GM18511 (cell line): Measurements from ENCODE around the gene MTF1.

ENCODE experiments used
- ATAC-seq: cut with Tn5 transposase; IDR thresholded peaks from one replicate; pipeline ENCODE4 v1.9.1; 2021; ENCODE audit warnings: mild to moderate bottlenecking, moderate library complexity; ENCODE audit not compliant: unreplicated experiment

Gene MTF1

GRCh38 chr1:37836788-37837187 lies 22.6 kb downstream of the MTF1 start:
- ATAC-seq: no peak

- no peak for ATAC-seq
Observed at GRCh38 chr1:37831809-37832208, 27.6 kb downstream of the MTF1 start.

- ATAC-seq: no peak
Observed at GRCh38 chr1:37831109-37831508, 28.3 kb downstream of the MTF1 start.

GRCh38 chr1:37828410-37829074 lies 30.9 kb downstream of the MTF1 start:
- no peak for ATAC-seq

- no peak for ATAC-seq
Observed at GRCh38 chr1:37825506-37825905, 33.9 kb downstream of the MTF1 start.

- no peak for ATAC-seq
Observed at GRCh38 chr1:37824001-37824400, 35.4 kb downstream of the MTF1 start.

- ATAC-seq: no peak
Observed at GRCh38 chr1:37822906-37823815, 36.2 kb downstream of the MTF1 start.

DNA sequence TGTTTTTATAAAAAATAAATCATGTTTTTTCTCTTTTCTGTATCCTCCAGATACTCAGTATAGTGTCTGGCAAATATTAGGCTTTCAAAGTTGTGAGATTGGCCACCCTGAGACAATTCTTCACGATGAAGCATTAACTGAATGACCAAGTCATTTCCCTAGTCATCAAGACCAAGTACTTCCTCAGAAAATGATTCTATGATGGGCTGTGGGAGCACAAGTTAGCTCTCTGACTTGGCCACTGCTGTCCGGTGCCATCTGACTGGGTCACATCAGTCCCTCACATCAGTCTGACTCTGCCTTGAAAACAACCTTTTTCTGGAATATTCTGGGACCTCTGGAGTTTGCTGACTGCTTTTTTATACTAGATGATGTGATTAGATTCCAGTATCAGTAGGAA lies 37.9 kb downstream of the MTF1 start:
- no peak for ATAC-seq

GRCh38 chr1:37817481-37817880 lies 41.9 kb downstream of the MTF1 start:
- no peak for ATAC-seq

DNA sequence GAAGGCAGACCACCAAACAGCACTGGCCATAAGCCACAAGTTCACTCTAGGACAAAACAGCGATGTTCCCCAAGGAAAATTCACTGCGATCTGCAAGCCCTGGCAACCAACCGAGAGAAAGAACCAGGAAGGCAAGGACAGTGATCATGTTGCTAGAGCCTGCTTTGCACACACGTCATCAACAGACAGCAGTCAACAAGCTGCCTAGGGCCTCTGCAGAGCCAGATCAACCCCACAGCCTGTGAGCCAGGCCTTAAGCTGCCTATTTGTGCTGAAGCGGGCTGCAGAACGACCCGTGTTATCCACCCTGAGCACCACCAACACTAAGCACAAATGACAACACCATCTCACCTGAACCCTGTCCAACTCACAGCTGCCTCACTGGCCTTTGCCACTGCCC lies 45.1 kb downstream of the MTF1 start:
- ATAC-seq: no peak

DNA sequence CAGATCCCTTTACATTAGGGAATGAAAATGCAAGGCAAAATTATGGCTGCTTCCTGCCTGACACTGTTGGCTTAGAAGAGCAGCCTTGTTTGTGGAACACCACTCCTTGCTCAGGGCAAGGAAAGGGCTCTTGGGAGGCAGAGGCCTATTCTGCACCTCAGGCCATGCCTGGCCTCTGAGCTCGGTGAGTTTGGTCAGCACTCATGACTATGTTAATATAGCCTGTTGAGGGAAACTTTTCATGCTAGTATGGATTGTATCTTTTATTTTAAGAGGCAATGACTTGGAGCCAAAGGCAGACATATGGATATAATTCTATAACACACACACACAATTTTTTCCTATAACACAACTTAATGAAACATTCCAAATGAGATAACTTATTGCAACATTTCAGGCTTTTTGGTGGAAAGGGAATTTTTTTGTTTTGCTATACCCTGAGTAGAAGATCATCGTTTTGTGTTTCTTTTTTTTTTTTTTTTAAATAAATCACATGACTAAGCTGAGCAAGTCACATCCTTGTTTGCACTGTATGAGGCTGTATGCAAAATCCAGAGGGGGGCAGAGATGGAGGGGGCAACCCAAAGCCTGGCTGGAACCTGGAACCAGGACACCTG lies 45.8 kb downstream of the MTF1 start:
- ATAC-seq: no peak

DNA sequence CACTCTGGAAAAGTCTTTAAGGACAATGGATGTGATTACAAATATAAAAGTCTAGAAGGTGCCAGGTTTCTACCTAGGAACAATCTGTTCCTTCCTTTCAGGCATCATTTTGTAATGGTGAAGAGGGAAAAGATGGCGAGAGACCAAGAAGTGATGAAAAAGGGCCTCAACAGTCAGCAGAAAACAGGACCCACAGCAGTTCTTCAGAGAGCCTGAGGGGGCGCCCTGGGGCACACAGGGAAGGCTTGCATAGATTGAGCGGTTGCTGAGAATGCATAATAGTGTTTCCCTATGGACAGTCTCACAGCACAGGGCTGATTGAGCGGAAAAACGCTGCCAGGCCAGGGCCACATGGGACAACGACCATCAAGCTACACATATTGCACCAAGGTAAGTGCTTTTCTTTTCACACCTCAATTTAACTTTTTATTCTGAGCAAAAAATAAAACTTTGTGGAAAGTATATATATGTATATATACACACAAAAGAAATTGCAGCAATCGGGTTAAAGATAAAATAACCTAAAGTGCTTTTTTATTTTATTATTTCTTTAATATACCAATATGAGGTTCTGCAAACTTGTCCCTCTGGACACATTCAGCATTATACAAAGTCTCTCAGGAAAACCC lies 48.3 kb downstream of the MTF1 start:
- no peak for ATAC-seq

- ATAC-seq: no peak
Observed at GRCh38 chr1:37809942-37810341, 49.5 kb downstream of the MTF1 start.

GRCh38 chr1:37808369-37809319 lies 50.7 kb downstream of the MTF1 start:
- ATAC-seq: peak; percentile 53

DNA sequence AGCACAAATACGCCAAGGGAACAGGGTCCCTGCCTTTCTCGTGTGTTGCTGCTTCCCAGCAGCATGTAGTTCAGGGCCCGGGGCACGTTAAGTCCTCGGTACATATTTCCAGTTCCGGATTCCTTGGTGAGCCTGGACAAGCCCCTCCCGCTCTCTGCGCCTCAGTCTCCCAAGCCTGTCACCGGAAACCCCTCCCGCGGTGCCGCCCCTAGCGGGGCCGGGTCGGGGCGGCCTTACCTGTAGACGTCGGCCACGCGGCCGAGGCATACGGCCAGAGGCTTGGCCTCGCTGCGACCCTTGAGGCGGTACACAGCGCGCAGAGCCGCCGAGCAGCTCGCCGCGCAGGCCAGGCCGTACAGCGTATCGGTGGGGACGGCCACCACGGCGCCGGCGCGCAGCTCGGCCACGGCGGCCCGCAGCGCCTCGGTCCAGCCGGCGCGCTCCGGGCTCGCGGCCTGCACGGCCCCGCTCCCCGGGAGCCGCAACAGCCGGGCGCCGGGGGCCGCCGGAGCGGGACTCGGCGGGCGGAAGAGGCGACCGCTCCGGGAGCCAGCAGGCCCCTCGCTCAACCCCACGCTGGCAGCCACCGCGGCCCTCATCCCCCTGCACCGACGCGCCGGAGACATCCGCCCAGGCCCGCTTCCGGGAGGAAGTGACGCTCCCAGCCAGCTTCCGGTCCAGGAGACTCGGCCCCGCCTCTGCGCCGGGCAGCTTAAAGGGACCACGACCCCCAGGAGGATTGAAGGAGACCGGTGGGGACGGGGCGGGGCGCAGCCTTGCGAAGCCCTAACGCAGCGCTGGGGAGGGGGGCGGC lies 51.6 kb downstream of the MTF1 start, which contains the start of the genes C1orf122 and YRDC:
C1orf122 (plus strand) TSS at position 236 of the 814 bp plus-strand sequence. CDS start 615 bp downstream, outside the sequence.
YRDC (minus strand) TSS at position 654 of the 814 bp plus-strand sequence; CDS start at position 626, 28 bp downstream.
- peak; percentile 89 for ATAC-seq

GRCh38 chr1:37807220-37807554 lies 52.2 kb downstream of the MTF1 start:
- ATAC-seq: no peak

- no peak for ATAC-seq
Observed at GRCh38 chr1:37802439-37802838, 57.0 kb downstream of the MTF1 start.

DNA sequence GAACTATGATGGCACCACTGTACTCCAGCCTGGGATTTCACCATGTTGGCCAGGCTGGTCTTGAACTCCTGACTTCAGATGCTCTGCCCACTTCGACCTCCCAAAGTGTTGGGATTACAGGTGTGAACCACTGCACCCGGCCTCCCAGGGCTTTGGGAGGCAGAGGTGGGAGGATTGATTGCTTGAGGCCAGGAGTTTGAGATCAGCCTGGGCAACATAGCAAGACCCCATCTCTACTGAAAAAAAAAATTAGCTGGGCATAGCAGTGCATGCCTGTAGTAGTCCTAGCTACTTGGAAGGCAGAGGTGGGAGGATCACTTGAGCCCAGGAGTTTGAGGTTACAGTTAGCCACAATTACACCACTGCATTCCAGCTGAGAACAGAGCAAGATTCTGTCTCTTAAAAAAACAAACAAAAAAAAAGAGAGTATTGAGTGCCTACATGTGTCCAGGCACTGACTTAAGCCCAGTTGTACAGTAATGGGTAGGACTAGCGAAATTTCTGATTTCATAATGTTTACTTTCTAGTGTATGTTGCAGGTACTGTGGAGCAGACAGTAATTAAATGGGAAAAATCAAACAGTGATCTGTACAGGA lies 61.5 kb downstream of the MTF1 start:
- ATAC-seq: no peak
